Skeletal muscle cell (primary cell): ENCODE measurements around the gene CFAP100.
A peak's percentile ranks its signal among the peaks of the same experiment; 100 is the strongest.

Experiments
- DNase-seq: peaks from one replicate; pipeline ENCODE4 v3.0.0-alpha.2; 2010; ENCODE audit warnings: low read depth
- H3K4me3 ChIP-seq: 2 replicates; pipeline ENCODE4 v1.5.1; 2011; ENCODE audit warnings: low read depth, mild to moderate bottlenecking, control low read depth, low read length, moderate library complexity

Gene CFAP100

DNA sequence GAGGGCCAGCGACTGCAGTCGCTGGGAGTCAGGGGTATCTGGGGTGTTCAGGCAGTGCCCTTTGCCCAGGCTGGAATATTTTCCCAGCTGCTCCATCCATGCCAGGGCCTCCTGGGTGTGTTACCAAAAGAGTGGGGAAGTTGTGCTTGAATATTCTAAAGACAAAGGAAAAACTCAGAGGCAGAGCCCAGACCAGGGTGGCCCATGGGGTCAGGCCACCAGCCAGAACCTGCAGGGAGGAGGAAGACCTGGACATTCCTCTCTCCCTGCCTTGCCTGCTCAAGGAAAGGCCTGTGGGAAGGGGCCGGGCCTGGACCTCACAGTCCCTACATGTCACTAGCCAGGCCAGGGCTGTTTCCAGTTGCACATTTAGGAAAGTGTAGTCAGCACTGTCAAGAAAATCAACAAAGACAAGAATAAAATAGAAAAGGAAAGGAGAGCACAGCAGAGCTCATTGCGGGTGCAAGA, 21.5 kb upstream of the CFAP100 start:
- H3K4me3 ChIP-seq, result no peak overlapping the region
- no peak for DNase-seq

DNA sequence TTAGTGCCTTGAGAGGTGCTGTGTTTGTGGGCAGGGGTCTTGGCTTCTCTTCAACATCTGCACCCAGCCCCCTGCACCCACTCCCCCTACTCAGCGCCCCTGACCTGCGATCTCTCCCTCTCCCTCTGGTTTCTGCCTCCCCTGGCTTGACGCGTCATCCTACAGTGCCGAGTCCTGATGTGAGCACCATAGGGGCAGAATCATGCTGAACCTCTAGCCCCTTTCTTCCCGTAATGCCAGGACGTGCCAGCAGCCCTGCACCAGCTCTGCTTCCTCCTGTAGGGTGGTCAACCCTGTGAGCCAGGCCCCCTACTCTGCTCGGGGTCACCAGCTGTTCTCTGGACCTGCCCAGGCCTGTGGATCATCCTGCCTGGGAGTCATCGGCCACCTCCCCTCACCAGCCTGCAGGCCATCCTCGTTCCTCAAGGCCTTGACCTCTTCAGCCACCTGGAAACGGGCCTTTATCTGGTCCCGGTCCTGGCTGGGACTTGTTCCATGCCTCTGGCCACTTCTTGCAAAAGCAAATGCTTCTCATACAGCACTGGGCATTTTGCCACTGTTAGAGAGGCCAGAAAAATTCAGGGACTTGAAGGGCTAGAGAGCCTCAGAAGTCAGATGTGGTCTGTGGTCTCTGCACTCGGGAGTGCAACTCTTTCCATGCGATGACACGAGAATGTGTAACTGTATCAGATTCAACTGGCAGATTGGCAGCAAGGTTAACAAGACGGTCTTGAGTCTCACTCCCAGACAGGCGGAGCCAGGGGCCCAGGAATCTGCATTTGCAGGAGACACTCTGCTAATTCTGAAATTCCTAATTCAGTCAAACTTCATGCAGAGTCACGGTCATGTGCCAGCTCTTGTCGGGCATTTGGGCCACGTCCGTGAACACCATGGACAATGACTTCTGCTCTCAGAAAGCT, 20.8 kb upstream of the CFAP100 start:
- DNase-seq, result no peak
- H3K4me3 ChIP-seq, result no peak overlapping the region

DNA sequence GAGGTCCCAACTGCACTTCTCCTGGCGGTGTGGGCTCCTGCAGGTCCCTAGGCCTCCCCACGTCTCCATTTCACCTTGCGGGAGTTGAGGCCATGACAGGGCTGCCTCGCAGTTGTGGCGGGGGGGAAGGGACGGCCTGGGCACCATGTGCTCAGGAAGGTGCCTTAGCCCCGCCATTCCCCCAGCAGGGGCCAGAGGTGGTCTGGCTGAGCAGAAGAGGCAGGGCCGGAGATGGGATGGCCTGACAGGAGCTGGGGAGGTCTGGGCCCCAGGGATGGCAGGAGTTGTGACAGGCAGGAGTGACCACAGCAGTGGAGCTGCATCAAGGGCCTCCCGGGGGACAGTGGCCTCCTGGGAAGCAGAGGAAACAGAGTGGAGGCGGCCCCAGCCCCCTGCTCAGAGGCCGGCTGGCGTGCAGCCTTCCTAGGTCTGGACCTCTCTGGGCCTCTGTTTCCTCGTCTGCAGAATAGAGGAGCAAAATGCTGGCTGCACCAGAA, 18.8 kb upstream of the CFAP100 start:
- no peak overlapping the region for H3K4me3 ChIP-seq
- DNase-seq, result no peak

DNA sequence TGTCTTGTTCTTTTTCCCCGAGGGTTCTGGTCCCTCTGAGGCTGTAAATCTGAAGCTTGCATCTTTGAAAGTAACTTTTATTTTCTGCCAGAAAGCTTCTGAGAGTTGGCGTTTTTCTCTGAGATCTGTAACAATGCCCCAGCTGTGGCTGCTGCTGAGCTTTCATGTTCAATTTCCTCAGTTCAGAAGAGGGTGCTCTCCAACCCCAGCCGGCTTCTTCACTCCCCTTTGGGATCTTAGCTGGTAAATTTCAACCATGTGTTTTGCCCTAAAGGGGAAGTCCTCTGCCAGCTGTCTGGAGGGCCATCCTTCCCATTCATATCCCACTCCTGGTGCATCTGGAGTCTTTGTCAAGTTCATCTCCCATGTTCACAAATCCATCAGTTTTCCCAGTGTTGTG, 18.3 kb upstream of the CFAP100 start:
- H3K4me3 ChIP-seq, result no peak overlapping the region
- no peak for DNase-seq

DNA sequence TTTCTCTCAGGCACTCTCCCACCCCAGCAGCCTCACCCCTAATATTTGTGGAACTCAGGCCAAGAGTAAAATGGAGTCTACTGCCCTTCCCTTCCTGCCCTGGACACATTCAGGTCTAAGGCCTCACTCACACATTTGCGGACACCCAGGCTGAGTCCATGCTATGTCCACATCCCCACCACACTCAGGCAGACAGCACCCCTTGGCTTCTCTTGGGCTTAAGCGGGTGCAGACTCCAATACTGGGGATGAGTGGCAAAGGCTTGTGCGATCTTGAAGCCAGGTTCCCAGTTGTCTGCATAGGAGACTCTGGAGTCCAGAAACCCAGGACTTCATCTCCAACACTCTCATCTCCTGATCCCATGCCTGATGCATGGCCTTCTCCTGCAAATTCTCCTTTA, 17.5 kb upstream of the CFAP100 start:
- DNase-seq, result no peak
- H3K4me3 ChIP-seq, result no peak overlapping the region

DNA sequence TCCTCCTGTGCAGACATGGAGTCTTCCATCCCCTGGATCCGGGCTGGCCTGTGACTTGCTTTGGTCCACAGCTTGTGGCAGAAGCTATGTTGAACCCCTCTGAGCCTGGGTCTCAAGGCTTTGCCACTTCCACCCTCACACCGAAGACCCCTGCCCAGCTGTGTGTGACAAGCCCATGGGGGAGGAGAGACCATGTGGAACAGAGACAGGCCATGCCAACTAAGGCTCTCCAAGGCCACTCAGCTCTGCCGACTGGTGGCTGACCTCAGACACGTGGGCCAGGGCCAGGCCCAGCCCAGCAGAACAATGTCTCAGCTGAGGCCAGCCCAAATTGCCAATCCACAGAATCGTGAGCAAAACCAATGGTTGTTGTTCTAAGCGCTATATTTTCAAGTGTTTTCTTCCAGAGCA, 16.4 kb upstream of the CFAP100 start:
- no peak for DNase-seq

DNA sequence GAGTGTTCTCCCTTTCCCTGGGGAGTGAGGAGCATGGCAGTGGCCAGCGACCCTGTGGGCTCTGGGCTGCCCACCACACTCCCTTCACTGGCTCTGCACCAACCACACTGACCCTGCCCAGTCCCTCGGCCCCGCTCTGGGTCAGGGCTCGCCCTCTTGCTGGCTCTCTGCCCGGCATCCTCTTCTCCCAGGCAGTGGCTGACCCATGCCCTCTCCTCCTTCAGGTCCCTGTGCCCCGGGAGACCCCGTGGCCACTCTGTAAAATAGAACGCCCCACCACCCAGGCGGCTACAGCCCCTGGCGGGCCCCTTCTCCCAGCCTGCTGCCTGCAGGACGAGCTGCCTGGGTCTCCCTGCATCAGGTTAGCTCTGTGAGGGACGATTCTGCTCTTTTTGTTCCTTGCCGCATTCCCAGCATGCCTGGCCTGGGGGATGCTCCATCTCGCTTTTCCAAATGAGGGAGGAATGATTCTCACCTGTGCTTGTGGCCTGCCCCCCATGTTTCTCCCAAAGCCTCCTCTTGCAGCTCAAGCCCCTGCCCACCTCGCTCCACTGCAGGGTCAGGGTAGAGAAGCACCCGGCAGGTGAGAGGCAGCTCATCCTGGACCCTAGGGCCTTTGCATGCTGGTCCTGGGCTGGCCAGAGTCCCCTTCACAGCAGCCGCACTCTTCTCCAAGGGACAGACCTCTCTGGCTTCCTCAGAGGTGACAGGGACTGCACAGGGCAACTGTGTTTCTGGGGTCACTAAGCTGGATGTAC, 14.5 kb upstream of the CFAP100 start:
- no peak overlapping the region for H3K4me3 ChIP-seq
- no peak for DNase-seq

More for the DNA sequence above, 16.4 kb upstream of the CFAP100 start:
- H3K4me3 ChIP-seq, result no peak overlapping the region

DNA sequence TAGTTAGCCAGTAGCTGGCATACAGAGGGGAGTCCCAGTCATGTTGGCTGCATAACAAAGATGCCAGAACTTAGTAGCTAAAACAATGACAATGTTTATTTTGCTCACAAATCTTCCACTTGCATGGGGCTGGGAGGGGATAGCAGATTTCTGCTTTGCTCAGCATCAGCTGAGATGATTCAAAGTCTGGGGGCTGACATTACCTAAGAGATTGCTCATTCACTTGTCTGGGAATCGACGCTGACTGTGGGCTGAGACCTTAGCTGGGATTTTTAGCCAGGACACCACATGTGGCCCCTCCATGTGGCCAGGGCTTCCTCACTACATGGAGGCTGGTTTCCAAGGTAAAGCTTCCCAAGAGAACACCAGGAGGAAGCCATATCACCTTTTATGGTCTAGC, 12.7 kb upstream of the CFAP100 start:
- DNase-seq, result no peak
- no peak overlapping the region for H3K4me3 ChIP-seq

DNA sequence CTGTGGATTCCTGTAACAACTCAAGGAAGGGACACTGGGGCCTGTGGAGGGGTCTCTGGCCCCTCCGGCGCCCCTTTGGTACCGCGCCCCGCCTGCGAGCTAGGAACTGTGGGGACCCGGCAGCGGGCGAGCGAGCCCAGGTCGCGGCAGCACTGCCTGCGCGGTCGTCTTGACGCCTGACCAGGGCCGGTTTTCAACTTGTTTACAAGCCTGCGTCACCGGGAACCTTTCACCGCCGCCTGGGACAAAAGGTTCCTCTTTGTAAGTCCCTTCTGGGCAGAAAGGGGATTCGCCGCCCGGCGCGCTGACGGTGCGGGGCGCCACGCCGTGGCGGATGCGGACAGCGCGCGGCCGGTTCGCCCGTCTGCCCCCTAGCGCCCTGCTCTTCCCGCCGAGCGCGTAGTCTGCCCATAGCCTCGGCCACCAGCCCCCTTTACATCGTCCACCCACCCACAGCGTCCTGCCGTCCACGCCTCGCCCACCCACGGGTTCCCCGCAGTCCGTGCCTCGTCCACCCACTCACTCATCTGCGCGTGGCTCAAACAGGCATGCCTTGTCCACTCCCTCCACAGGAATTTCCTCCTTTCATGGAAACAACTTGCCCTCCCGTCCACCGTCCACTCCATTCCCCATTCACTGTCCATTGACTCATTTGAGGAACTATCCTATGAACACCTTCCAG, 5.5 kb upstream of the CFAP100 start:
- peak; percentile 38 for DNase-seq
- H3K4me3 ChIP-seq, result peak overlapping the region; percentile 51

DNA sequence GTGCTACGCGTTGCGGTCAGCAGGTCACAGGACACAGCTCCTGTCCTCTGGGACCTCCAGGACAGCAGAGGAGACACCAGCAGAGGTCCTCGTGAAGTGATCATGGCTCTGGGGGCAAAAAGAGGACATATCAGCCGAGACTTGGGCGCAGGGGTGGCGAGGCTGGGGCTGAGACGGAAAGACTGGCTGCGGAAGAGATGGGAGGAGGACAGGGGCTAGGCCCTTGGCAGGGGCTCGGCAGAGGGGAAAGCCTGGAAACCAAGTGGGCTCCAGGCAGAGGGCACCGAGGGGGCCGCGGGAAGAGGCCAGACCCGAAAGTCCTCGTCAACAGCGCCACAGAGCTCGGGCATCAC, 4.9 kb upstream of the CFAP100 start:
- no peak for DNase-seq
- no peak overlapping the region for H3K4me3 ChIP-seq

DNA sequence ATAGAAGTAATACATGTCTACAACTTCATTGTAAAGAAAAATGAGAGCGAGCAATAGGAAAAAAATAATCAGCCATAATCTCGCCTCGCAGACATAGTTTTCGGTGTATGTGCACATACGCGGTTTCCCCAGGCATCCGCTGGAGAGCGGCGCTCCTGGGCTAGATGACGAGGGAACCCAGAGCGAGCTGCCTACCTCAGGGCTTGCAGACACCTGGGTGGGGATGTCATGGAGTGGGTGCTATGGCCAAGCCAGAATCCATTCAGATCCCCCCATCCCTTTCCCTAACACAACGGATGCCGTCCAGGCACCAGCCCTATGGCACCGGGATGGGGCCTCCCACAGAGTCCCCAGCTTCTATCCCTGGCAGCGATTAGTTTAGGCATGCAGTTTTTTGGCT, 4.5 kb upstream of the CFAP100 start:
- H3K4me3 ChIP-seq, result no peak overlapping the region
- no peak for DNase-seq

DNA sequence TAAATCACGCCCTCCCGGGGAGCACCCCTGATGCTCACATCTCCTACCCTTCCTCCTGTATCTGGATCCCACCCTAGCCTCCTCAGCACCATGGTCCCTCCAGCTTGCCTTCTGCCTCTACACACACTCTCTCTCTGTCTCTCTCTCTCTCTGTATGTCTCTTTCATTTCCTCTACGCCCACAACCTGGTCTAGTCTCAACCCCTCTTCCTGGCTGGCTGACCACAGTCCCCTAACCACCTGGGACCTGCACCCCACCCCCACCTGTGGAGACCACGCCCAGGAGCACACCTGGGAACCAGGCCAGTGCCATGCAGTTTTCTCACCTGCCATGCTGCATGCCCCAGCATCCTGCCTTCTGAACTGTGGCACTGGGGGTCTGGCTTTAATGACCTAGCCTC, 4.0 kb upstream of the CFAP100 start:
- H3K4me3 ChIP-seq, result no peak overlapping the region
- no peak for DNase-seq

DNA sequence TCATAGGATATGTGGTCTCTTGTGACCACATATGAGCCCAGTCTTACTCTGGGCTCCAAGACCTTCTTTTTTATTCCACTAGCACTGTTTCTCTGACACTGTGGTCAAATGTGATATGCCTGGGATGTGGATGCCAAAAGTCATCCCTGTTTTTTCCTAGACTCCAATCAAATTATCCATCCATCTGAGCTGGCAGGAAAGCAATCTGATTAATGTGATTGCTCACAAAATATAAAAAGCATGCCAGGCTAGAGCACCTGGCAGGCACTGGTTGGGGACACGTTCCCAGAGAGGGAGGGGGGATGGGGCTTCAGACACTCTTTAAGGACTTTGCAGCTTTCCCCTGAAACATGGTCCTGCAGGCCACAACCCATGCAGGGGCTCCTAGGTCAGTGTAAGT, 3.1 kb upstream of the CFAP100 start:
- DNase-seq, result no peak
- no peak overlapping the region for H3K4me3 ChIP-seq

DNA sequence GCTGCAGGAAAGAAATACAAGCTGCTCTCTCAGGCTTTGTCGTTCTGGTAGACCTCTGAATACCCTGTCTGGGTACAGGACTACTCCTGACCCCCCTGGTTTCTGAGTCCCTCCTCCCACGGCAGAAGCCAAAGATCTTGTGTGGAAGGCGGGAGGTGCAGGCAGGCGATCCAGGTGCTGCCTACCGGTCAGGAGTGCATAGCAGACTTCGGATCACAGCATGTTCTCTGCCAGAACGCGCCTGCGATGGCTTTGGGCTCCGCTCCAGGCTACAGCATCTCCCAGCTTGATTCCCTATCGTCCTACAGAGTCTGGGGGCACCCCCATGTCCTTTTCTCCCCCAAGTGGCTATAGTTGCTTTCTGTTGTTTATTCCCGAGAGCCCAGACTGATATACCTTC, 2.5 kb upstream of the CFAP100 start:
- DNase-seq, result no peak

DNA sequence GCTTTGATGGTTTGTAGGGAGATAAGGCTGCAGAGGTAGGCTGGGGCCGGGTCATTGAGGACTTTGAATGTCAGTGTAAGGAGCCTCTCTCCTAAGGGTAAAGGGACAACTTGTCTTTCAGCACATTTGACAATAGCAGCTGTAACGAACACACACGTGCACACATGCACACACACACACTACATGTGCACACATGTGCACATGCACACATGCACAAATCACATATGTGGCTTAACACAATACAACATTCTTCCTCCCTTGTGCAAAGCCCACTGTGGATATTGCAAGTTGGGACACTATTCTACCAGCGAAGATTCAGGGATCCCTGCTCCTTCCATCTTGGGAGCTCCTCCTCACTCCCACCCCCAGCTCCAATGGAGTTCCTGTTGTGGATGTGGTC, 1.1 kb upstream of the CFAP100 start:
- H3K4me3 ChIP-seq, result no peak overlapping the region
- DNase-seq, result no peak

More for the DNA sequence above, 2.5 kb upstream of the CFAP100 start:
- no peak overlapping the region for H3K4me3 ChIP-seq

DNA sequence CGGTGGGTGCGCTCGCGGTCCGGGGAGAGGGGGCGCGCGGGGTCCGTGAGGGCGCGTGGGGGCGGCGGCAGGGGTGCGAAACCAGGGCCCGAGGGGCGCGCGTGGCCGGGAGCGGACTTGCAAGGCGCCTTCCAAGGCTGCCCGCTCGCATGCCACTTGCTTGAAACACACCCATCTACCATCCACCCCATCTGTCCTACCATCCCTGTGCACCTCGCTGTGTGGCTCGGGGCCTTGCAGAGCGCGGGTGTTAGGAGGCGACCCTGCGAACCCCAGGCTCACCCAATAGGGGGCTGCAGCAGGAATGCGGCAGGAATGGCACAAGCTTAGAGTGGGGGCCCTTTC, 240 bp downstream of the CFAP100 start:
- no peak for DNase-seq
- H3K4me3 ChIP-seq, result no peak overlapping the region

DNA sequence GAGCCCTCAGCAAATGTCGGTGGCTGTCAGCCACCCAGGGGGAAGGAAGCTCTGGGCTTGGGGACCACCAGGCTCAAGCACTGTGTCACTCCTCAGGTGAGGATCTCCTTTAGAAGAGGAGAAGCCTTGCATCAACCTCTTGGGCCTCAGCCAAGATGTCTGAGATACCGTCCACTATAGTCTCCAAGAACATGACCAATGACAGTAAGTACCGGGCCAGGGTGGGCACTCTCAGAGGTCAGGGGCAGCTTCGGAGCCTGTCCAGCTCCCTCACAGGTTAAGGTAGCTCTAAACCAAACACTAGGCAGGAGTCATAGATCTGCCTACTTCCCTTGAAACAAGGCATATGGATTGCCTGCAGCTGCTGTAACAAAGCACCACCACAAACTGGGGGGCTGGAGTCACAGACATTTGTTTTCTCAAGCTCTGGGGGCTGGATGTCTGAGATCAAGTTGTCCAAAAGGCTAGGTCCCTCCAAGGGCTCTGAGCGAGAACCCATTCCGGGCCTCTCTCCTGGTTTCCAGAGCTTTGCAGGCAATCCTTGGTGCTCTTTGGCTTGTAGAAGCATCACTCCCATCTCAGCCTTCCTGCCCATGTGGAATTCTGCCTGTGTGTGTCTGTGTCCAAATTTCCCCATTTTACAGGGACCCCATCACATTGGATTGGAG, 1.3 kb downstream of the CFAP100 start:
- no peak for DNase-seq
- no peak overlapping the region for H3K4me3 ChIP-seq

DNA sequence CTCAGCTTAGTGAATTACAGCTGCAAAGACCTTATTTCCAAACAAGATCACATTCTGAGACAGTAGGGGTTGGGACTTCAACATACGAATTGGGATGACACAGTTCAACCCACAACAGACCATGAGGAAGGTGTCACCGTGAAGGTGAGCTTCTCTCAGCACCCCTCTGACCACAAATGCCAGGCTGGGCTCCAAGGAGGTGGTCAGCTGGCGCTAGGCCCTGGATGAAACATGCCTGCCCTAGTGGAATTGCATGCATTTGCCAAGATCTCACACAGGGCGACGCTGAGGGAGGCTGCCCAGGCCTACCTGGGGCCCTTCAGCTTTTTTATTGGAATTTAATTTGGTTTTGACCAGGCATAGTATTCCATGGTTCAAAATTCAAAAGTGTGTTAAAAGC, 1.8 kb downstream of the CFAP100 start:
- no peak overlapping the region for H3K4me3 ChIP-seq
- no peak for DNase-seq

DNA sequence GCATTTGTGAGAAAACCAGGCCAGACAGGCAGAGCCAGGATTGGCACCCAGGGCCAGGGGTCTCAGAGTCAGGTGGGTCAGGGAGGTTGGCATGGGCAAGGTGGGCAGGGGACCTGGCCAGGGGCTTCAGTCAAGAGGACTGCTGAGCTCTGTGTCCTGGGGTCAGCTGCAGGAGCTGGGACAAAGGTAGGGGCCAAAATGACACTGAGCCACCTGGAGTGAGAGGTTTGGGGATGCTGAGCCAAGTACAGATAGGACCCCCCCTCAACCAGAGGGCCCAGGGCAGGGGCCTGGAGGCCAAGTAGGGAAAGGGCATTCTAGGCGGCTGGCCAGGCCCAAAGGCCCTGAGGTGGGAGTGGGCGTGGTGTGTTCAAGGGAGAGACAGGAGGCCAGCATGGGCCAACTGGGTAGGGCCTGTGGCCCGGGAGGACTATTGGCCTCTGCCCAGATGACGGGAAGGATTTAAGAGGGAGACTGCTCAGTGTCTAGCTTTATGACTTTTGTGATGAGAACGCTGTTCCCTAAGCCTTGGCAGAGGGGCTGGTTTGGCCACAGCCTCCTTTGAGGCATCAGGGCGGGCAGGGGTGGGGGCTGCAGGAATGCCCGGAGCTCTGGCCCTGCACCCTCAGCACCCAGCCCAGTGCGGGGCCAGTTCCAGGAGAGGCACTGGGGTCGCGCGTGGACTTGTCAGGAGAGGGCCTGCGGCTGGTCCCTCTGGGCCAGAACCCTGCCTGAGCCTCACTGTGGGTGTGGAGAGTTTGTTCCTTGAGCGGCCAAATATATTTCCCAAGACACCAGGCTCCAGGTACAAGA, 3.1 kb downstream of the CFAP100 start:
- H3K4me3 ChIP-seq, result no peak overlapping the region

More for the DNA sequence above, 3.1 kb downstream of the CFAP100 start:
- no peak for DNase-seq
